HG02798 (cell line): ENCODE data around the gene ADGRL4.
A peak's percentile ranks its signal among the peaks of the same experiment; 100 is the strongest.
"Not testable (repeated sequence)": the region's sequence is repeated elsewhere in the genome, so short reads cannot be mapped to it uniquely, and the experiment has no call there.

Experiments
- ATAC-seq: cut with Tn5 transposase; IDR thresholded peaks from one replicate; pipeline ENCODE4 v1.9.1; 2021; ENCODE audit warnings: mild to moderate bottlenecking; ENCODE audit not compliant: unreplicated experiment, poor library complexity

ADGRL4 gene

DNA sequence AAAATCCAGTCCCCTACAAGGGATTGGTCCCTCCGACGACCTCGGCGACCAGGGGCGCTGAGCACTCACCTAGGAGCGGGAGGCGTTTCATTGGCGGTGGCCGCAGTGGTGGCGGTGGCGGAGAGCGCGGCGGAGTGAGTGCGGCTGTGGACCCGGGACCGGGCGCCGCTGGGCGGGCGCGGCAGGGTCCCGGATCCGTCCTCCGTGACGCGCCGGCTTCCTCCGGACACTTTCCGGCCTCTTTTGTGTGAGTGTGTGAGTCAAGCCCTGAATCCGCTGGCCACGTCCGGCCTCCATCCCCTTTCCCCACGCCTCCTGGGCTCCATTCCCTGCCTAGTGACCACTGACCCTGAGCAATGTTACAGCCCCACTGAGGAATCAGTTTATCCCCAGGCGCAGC, at the start of gene ADGRL4:
ADGRL4 (minus strand) TSS at position 167 of the 400 bp plus-strand sequence; CDS start at position 91, 76 bp downstream.
- no peak for ATAC-seq

- ATAC-seq = no peak
Observed at GRCh38 chr1:79055856-79056255, 49.3 kb upstream of the ADGRL4 start.

DNA sequence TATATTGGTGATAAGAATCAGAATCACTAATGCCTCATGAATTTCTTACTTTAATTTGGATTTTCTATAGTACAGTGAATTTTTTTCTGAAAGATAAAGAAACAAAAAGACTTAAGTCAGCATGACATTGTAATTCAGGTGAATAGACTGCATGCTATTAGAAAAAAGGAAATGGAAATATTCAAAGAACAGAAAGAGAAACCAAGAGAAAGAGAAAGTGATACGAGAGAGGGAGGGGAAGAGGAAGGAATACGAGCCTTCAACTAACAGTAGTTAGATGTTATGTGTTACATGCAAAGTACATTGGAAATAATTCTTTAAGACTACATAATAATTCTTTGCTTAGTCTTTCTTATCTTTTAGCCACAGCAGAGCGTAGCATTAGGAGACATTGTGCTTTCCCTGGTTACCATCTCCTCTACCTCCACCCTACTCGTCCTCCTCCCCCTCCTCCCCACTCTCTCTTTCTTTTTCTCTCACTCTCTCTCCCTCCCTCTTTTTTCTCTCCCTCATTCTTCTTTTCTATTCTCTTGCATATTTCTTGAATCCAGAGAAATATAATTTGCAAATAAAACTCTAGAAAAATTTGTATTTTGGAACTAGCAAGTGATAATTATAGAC, 46.4 kb upstream of the ADGRL4 start:
- peak; percentile 96 for ATAC-seq

- no peak for ATAC-seq
Observed at GRCh38 chr1:79044974-79045650, 38.6 kb upstream of the ADGRL4 start.

GRCh38 chr1:79043506-79043905, 37.0 kb upstream of the ADGRL4 start:
- no peak for ATAC-seq

DNA sequence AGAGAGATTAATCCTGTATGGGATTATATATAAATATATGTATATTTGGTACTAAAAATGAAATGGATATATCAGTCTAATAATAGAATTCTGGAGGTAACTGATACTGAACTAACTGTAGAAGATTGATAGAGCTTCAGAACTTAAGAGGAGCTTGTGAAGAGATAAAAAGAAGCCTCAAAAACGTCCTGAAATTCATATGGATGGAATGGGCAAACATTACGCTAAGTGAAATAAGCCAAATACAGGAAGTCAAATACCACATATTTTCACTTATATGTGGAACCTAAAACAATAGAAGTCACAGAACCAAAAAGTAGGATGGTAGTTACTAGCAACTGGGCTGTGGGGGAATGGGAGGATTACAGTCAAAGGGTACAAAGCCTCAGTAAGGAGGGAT, 36.0 kb upstream of the ADGRL4 start:
- no peak for ATAC-seq

DNA sequence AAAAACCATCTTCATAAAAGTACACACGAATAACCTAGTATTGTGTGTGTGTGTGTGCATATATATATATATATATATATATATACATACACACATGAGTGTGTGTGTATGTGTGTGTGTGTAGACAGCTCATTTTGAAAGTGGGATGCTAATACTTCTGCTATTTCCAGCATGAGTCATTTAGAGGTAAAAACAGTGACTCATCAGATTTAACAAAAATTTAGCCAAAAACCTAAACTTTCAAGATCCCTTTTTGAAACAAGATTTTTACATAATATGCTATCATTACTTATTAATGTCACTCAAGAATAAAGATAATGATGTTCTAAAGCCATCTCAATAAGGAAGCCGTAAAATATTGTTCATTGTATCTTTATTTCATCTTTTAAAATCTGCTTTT, 35.6 kb upstream of the ADGRL4 start:
- ATAC-seq = peak; percentile 58

- ATAC-seq = no peak
Observed at GRCh38 chr1:79041666-79042065, 35.1 kb upstream of the ADGRL4 start.

DNA sequence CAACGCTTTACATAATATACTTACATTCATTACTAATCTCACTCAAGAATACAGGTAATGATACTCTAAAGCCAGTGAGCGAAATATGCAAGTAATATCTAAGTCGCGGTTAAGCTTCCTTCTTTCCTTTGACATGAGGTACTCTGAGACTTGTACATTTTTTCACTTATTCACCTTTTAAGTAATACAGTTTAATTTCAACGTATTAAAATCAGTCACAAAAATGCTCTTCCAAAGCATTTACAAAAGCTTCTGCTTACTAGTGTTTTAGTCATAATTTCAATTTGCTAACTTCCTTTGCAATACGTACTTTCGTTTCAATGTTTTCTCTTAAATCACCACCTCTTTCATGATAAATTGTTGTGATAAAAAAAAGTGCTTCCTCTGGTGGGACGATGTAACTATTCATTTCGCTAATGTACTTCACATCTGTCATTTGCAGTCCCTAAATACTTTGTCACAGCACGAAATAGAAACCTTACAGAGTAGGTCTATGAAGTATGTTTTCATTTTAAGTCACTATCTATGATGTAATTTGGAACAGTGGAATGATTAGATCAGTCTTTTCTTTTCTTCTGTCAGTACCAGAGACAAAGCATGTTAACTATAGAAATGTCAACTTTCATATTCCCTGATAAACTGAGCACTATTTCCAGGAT, 34.0 kb upstream of the ADGRL4 start:
- ATAC-seq = peak; percentile 81

DNA sequence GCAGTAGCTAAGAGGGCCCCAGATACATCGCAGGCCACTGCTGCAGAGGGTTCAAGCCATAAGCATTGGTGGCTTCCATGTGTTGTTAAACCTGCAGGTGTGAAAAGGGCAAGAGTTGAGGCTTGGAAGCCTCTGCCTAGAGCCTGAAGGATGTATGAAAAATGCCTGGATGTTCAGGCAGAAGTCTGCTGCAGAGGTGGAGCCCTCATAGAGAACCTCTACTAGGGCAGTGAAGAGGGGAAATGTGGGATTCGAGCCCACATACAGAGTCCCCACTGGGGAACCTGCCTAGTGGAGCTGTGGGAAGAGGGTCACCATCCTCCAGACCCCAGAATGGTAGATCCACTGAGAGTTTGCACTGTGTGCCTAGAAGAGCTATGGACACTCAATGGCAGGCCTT, 30.6 kb upstream of the ADGRL4 start:
- ATAC-seq = no peak

DNA sequence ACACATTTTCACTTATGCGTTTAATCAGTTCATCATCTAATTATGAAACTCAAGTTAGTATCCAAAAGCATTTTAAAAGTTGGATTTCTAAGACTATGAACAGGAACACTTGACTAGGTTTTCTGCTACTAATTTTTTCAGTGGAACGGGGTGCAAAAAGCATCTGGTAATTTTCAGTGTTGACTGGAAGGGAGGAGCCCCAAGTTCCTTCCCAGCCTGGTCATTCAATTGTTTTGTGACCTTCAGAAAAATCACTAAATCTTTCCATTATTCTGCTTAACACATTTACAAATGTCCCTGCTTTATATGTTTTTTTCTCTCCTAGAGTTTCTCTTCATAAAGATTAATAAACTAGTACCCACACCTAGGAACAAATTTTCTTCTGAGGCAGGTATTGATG, 6.0 kb upstream of the ADGRL4 start:
- no peak for ATAC-seq

- no peak for ATAC-seq
Observed at GRCh38 chr1:79010589-79010988, 4.1 kb upstream of the ADGRL4 start.

GRCh38 chr1:79005945-79006344, 585 bp downstream of the ADGRL4 start:
- no peak for ATAC-seq

DNA sequence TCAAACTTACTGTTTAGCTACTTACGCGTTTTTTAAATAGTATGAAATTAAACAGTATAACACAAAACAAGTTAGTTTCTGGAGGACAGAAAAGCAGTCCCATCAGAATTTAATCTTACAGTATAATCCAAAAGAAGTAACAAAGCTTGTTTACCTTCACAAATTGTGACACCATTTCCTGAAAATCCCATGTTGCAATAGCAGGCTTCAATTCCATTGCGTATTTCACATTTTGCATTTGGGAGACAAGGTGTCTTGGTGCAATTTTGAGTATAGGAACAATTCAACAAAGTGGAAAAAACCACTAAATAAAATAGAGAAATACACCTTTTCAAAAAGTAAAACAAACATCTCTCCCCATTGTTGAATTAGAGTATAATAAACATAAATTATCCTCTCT, 1.6 kb downstream of the ADGRL4 start:
- ATAC-seq = no peak

DNA sequence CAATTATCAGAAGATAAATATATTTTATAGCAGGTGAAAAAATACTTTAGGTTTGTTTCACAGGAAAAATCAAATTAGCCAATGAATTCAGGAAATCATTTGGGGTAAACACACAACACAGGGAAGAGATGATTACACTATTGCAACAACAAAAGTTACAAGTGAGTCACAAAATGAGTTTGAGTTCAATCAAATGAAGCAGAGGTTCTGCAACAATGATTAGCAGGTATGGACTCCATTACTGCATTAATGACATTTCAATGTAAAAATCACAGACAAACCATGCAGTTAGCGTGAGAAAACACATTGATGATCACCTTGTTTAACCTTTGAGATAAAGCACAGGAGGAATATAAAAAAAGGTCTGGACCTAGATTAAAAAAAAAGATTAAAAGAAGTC, 9.7 kb downstream of the ADGRL4 start:
- no peak for ATAC-seq

DNA sequence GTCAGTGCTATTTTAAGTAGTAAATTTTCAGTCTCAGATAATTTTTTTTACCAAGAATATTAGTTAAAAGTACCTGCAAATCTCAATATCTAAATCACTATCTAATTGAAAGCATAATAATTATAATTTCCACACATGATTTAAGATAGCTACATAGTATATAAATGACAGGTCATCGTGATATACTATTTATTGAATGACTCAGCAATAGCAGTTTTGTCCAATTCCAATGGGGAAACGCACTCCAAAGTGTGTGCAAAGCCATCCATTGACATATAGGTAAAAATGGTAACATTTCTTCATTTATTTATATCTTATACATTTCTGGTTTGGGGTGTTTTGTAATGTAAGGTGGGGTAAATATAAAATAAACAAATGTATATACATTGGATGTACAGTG, 19.5 kb downstream of the ADGRL4 start:
- no peak for ATAC-seq

DNA sequence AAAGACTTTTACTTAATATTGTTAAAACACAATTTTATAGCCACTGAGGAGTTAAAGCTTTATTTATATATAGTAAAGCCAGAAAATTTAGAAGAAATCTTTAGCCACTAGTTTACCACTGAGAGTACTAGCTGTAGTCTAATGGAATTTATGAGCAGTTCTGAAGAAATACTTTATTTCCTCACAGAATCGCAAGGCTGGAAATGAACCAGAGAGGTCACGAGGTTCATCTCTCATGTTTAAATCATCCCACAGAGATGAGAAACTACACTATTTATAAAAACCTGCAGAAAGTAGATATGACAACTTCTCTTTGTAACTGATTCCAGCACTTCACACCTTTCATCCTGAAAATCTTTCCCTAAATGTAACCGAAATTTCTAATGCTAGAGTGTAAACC, 26.0 kb downstream of the ADGRL4 start:
- ATAC-seq = no peak

DNA sequence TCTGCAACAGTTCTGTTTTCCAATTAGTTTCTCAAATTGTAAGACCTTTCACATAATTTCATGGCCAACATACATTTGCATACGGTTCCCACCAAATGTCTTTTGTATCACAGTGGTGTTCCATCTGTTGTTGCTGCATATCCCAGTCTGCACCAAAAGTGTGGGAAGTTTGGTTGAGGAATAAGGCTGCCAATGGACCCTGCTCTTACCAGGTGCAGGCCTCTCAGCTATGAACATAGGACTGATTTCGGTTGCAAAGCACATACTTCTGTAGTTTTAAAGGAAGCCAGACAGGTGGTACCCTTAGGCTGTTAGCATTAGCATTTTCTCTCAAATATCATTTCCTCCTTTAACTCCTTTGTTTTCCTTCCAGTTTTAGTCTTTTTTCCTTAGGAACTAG, 33.8 kb downstream of the ADGRL4 start:
- no peak for ATAC-seq

GRCh38 chr1:78967091-78967490, 39.4 kb downstream of the ADGRL4 start:
- ATAC-seq = not testable (repeated sequence)

GRCh38 chr1:78958711-78959110, 47.8 kb downstream of the ADGRL4 start:
- no peak for ATAC-seq

GRCh38 chr1:78950826-78951225, 55.7 kb downstream of the ADGRL4 start:
- ATAC-seq = no peak

GRCh38 chr1:78949227-78949626, 57.3 kb downstream of the ADGRL4 start:
- no peak for ATAC-seq
